HG03066 (cell line): ENCODE results near the gene ETV6.

ENCODE experiments used
- ATAC-seq: cut with Tn5 transposase; IDR thresholded peaks from one replicate; pipeline ENCODE4 v1.9.1; 2021; ENCODE audit warnings: low read depth; ENCODE audit not compliant: unreplicated experiment

Gene ETV6

DNA sequence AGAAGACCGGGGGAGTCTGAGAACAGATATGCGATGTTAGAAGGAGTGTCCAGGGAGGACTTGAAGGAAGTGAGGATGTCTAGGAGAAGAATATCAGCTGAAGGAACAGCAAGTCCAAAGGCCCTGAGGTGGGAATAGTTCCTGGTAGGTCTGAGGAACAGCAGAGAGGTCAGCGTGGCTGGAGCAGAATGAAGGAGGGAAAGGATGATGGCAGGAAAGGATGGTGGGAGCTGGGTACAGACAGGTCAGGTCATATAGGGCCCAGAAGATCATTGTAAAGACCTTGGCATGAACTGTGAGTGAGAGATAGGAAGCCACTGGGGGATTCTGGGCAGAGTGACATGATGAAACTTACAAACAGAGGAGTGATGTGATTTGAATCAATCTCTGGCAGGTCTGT is 171.0 kb downstream of the ETV6 start:
- no peak for ATAC-seq

DNA sequence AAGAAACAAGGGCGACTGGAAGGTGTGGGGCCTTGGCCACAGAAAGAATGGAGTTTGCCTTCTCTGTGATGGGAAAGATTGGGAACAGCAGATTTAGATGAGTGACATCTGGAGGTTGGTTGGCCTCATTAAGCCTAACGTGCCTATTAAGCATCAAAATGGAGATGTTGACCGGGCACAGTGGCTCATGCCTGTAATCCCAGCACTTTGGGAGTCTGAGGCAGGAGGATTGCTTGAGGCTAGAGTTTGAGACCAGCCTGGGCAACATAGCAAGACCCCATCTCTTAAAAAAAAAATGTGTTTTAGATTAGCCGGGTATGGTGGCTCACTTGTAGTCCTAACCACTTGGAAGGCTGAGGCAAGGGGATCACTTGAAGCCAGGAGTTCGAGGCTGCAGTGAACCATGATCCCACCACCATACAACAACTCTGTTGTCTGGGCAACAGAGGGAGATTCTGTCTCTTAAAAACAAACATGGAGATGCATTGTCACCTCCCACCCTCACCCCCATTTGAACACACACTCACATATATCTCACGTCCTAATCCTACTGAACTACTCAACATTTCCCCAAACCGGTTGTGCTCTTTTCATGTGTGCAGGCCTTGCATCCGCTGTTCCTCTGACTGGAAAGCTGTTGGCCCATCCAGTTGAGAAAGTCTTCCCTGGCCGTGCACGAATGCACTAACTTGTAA is 172.1 kb downstream of the ETV6 start:
- ATAC-seq = no peak

DNA sequence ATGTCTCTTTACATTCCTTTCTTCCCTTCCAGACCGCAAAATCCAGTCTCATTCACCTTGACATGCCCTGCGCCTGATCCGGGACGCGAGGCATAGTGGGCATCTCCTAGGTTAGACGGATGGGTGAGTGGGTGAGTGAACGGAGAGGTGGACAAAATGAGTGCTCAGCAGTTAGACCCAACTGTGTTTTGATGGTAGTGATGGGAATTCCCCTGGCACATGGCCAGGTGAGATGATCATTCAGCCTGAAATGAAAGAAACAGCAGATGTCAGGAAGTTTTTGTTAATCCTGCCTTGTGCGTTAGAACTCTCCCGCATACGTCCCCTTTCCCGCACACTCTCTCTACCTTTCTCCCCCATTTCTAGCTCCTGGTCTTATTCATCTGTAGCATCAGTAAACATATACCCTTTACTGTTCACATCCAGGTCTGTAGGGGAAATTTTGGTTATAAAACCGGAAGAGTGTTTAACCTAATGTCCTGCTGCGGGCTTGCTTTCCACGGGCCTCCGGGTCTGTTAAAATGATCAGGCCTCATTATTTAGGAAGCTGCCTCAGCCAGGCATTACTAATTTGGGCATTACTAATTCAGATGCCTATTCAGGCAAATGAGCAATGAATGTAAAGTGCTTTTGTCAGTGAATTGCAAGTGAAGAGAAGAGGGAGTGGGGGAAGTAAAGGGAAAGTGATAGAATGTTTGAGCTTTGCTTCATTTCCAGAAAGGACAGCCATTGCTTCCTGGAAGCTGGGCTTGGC is 172.8 kb downstream of the ETV6 start:
- ATAC-seq = no peak

DNA sequence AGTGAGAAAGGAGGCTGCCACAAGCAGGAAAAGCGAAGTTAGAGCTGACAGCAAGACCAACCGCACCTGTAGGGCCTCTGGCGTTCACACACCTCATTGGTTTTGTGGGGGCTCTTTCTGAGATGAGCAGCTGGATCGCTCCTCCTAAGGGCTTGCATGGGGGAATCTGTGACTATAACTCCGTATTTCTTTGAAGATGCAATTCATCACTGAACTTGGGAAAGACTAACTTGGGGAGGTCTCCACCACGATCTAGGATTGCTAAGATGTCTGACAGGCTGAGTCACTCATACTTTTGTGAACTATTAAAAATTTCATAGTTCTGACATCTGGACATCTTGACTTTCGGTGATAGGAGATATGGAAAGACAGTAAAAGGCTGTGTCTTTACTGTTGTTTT is 173.6 kb downstream of the ETV6 start:
- no peak for ATAC-seq

DNA sequence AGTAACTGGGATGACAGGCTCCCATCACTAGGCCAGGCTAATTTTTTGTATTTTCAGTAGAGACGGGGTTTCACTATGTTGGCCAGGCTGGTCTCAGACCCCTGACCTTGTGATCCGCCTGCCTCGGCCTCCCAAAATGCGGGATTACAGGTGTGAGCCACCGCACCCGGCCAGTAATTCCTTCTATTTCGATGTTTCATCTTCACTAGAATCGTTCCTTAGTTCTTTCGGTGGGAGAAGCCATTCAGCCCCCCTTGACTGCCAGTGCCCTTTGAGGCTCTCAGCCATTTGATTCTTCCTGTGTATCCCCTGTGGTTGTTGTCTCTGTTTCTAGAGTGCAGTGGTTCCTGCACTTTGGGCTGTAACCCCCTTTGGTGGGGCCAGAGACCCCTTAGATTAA is 174.1 kb downstream of the ETV6 start:
- no peak for ATAC-seq

DNA sequence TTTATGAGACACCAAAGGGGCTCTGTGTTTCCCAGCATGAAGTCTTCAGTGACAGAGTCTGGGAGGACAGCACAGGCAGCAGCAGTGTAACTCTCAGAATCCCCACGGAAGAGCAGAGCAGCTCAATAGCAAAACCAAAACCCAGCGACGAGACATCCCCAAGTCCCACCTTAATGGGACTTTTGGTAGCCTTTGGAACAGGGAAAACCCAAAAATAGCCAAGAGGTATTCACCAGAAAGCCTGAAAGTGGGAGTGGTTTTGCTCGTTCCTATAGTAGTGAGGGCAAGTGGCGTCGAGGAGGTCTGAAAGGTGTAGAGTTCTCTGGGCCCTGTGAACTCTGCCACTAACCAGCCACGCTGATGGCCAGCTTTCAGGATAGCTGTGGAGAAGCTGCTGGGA is 174.6 kb downstream of the ETV6 start:
- ATAC-seq = no peak

DNA sequence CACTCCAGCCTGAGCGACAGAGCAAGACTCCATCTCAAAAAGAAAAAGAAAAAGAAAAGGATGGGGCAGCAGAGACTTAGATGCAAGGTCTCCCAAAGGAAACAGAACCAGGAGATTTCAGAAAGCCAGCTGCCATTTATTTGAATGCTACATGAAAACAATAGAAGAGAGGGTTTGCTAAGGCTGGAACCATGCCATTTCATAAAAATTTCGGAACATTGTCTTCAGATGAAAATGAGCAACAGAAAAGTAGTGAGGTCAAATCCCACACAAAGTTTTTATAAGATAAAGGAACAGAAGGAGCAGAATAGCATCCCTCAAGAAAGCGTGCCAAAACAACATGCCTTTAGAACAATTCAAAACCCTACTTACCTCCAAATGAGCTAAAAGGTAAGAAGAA is 175.3 kb downstream of the ETV6 start:
- no peak for ATAC-seq

DNA sequence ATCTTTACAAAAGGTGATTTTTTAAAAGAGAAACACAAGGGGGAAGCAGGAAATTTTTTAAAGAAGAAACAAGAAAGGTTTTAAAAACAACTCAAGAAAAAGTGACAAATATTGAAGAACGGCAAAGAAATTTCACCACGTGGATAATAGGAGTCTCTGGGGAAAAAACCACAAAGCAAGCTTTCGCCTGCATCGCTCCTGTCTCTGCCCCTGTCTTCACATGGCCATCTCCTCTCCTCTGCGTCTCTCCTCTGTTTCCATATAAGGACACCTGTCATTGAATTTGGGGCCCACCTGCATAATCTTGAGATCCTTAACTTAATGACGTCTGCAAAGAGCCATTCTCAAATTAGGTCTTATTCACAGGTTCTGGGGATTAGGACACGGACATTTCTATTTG is 175.8 kb downstream of the ETV6 start:
- ATAC-seq = no peak

DNA sequence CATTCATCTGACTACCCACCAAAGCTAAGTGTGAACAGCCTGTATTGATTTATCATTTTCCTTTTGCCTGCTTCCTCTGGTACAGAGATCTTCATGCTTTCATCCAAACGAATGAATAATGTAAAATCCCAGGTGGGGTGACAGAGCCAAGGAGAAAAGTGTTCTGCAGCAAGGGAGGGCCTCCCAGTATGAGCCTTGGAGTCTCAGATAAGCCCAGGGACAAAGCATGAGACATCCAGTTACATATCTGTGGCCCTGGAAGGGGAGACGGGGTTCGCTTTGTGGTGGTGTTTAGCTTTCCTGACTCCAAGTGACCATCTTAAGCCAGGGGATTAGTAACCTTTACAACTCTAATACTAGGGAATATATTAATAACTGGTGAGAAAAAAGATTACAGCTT is 177.1 kb downstream of the ETV6 start:
- no peak for ATAC-seq

DNA sequence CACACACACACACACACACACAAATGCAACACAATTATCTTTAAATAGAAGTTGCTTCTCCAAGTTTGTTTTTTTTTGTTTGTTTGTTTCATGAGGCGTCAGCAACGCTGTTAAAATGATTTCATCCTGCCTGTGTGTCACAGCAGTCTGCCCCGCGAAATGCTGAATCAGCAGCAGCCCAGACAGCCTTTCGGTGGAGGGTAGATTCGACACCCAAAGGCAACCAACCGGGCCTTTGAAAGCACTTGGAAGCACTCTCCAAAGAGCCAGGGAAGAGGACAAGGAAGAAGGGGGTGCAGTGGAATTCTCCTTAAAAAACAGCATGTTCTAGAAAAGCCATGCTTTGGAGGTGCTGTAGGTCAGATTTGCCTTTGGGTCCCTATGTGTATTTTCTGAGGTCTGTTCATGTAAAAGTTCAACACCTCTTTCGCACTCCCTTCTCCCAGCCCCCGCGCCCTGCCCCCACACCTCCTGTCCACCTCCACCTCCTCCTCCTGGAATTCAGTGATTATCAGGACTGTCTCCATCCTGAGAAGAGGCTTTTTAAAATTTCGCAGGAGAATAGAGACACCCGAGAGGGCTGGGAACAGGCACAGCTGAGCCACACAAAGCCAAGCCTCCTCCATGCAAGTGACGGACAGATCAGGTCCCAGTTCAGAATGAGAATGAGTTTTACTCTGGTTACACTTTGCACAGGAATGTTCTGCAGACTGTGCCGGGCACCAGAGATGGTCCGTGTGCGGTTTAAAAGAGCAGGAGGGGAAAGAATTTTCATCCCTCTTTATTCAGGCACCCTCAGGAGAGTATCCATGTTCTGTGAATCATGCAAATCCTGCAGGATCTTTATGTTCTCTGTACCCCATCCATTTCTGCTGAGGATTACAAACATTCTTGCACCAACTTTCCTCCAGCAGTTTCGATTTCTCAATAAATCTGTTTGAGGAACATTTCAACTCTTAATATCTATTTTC is 177.9 kb downstream of the ETV6 start:
- ATAC-seq = no peak

DNA sequence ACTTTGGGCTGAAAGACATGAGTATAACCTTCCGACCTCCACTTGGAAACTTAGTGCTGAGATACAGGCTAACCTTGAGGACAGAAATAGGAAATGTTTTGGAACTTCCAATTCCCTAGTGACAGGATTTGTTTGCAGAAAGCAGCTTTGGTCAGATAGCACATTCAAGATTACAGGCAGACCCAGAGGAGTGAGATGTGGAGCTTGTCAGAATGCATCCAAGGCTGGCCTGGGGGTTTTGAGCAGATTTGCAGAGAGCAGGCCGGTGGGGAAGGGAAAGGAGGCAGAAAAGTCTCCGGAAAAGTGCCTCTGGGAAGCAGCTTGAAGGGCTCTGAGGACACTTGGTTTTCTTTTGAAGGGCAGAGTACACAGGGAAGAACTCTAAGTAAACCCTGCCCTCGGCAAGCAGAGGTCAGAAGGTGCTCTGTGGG is 180.3 kb downstream of the ETV6 start:
- no peak for ATAC-seq

DNA sequence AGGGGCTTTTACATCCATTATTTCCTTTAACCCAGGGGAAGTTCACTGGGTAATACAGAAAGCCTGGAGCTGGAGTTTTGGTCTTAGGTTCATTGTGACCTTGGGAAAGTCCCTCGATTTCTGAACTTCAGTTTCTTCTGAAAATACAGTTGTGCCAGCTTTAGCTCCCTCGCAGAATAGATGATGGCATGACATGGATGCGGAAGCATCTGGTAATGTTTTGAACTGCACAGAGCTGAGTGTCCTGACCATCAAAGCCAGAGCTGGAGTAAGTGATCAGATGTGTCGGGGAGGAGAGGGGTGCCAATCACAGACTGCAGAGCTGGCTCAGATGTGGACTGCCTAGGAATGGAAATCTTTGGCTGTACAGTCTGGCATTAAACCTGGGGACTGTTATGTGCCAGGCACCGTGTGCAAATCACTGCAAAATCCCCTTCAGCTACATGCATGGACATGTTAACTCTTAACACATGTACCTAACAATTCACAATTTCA is 180.9 kb downstream of the ETV6 start:
- no peak for ATAC-seq

DNA sequence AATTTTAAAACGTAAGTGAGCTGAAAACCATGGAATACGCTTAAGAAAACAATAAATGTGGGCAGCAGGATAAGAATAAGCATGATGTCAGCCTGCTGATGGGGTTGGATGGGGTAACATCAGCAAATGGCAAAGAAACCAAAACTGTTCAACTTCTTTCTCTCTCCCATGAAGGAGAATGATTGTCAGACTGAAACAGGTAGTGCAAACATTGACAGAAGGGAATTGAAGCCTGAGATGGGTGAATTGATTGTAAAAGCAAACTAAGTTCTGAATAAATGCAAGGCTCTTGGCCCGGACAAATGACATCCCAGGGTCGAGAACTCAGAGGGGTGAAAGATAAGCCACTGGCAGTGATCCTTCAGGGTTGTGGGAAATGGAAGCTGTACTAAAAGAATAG is 182.6 kb downstream of the ETV6 start:
- no peak for ATAC-seq

DNA sequence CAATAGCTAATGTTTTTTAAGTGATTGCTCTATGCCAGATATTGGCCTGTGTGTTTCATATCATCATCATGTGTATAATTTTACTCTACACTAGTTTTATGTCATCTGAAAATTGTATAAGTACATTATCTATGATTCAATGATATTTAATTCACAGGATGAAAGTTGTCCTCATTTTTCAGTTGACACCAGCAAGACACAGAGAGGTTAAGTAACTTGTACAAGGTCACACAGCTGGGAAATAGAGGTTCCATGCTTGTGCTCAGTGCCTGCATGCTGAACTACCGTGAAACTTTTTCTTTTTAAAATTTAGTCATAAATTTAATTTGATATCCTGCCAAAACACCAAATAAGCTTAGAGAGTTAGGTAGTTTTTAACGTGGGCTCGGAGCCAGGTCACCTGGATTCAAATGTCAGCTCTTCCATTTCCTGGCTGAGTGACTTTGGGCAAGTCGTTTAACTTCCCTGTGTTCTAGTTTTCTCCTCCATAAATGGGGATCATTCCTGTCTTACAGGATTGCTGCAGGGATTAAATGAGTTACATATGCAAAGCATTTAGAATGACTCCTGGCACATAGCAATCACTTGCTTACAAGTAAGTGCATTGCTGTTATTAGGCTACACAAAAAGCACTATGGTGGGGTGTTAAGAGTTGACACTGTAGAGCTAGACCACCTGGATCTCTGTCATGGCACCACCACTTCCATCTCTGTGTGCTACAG is 183.9 kb downstream of the ETV6 start:
- no peak for ATAC-seq

DNA sequence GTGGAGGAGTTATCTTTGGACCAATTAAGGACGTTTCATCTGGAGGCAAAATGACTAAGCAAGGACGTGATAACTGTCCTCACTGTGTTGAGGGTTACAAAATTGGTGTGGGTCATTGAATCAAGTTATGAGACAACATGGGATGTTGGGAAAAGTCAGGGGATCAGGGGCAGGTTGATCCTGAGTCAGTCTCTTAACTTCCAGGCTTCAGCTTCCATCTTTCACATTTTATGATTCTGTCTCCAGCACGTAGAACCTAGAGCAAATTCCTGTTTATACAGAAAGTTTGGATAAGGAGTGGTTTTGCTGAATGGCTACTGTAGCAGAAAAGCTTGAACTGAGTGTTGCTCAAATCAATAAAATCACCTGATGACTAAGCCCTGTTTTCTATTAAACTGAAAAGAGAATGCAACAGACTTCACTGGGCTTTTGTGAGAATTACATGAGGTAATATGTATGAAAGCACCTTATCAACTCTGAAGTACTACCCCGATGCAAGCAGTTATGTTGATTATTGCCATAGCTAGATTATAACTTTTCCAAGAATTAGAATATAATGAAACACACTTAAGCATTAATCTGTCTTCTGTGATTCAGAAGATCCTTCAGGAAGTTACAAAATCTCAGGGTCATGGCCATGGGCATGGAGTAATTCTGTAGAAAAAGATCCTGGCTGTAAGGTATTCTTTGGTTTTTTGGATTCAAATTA is 184.8 kb downstream of the ETV6 start:
- no peak for ATAC-seq

DNA sequence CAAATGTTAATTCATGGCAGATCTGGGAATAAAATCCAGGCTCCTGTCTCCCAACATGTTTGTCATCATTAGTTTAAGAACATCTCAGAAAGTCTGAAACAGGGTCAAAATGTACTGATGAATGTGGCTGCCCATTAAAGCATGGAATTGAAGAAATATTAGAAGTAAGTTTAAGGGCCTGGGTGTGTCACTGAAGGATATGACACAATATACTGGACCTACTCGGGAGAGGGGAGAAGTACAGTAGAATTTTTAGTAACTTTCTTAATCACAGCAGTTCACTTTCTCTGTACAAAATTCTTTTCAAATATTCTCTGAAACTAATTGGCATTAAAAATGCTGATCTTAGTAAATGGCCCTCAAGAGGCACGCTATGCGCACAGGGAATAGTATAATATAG is 185.5 kb downstream of the ETV6 start:
- ATAC-seq = no peak

DNA sequence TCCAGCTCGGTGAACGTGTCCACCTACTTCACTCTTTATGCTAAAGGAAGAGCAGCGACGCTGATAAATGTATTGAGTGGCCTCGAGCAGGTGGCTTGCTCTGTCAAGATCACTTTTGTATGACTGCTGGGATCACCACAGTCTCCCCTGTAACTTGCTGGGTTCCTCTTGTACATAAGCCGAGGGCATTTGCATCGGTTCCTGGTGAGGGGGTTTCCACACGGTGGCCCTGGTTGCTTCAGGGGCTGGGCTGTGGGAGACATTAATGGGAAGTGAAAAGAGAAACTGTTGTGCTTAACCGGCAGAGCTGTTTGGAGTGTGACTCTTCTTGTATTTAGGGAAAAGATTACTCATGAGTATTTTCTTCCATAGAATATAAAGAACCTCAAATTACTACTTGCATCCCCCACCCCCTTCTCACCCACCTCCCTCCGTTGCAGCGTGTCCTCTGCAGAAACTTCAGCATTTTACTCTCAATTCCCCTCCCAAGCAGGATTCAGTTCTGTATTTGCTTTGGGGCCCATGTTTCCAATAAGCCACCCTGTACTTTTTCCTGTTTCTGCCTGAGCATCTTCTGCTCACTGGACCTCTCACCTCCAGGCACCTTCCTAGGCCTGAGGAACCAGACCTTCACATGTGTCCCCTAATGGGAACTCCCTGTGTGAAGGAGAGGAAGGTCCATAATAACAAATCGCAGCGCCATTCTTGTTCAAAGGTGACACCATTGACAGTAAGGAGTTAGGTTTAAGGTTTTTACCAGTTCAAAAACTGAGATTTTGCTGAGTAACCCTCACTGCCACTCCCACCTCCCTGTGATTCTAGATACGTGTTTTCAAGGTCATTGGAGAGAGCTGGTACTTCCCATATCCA is 187.0 kb downstream of the ETV6 start:
- peak; percentile 87 for ATAC-seq

DNA sequence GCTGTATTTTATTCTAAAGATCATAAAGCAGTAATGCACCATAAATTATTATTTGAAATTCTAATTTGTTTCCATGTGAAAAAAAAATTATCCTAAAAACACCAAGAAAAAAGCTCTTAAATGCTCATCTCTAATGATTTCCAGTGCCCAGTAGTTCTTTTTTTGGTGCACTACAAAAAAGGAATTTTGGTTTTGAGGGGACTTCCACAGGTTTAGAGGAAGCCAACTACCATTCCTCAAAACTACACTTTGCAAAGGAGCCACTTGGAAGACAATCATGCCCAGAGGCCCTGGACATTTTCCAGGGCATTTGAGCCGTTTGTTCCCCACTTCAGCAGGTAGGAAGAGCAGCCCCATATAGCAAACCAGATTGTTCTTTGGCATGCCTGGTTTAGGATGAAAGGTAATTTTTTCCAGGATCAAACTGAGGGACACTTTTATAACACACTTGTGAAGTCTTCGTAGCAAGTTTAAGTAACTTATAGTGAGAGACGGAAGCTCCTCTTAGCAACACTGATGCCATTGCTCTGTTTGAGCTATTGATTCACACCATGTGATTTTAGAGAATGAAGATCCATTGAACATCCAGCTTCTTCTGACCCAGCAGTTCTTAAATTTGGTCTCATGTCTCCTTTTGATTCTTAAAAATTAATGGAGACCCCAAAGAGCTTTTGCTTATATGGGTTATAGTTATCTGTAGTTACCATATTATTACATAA is 187.9 kb downstream of the ETV6 start:
- no peak for ATAC-seq
